ENCODE results near the gene ADGRV1. TPM values are rescaled to one million over a fixed set of nuclear protein-coding genes. Genes with fewer than 3 reads are reported as not detected.

ADGRV1 gene
- total RNA-seq, 1 donor from 2014 or later = 0.69 TPM

- no peak for DNase-seq (ENCODE audit: low read depth)
- no peak overlapping the region for H3K4me3 ChIP-seq (ENCODE audit: low read depth, low read length)
- TF ChIP-seq CTCF (conservative IDR thresholded peaks at IDR 0.05; ENCODE audit: low read depth, low read length) = no peak
Measured at GRCh38 chr5:91127456-91128081, 569.0 kb downstream of the ADGRV1 start.

- H3K4me3 ChIP-seq (ENCODE audit: low read depth, low read length) = no peak overlapping the region
- DNase-seq (ENCODE audit: low read depth) = no peak
- TF ChIP-seq CTCF (conservative IDR thresholded peaks at IDR 0.05; ENCODE audit: low read depth, low read length) = no peak
Measured at GRCh38 chr5:91128604-91129003, 570.0 kb downstream of the ADGRV1 start.

GRCh38 chr5:91129748-91130147 is 571.2 kb downstream of the ADGRV1 start:
- DNase-seq (ENCODE audit: low read depth) = no peak
- no peak for TF ChIP-seq CTCF (conservative IDR thresholded peaks at IDR 0.05; ENCODE audit: low read depth, low read length)
- no peak overlapping the region for H3K4me3 ChIP-seq (ENCODE audit: low read depth, low read length)

- no peak for TF ChIP-seq CTCF (conservative IDR thresholded peaks at IDR 0.05; ENCODE audit: low read depth, low read length)
- DNase-seq (ENCODE audit: low read depth) = no peak
- H3K4me3 ChIP-seq (ENCODE audit: low read depth, low read length) = no peak overlapping the region
Measured at GRCh38 chr5:91130759-91131158, 572.2 kb downstream of the ADGRV1 start.

GRCh38 chr5:91132550-91132949 is 574.0 kb downstream of the ADGRV1 start:
- no peak for TF ChIP-seq CTCF (conservative IDR thresholded peaks at IDR 0.05; ENCODE audit: low read depth, low read length)
- no peak for DNase-seq (ENCODE audit: low read depth)

GRCh38 chr5:91133183-91133582 is 574.6 kb downstream of the ADGRV1 start:
- DNase-seq (ENCODE audit: low read depth) = no peak
- H3K4me3 ChIP-seq (ENCODE audit: low read depth, low read length) = no peak overlapping the region
- TF ChIP-seq CTCF (conservative IDR thresholded peaks at IDR 0.05; ENCODE audit: low read depth, low read length) = no peak

More at GRCh38 chr5:91132550-91132949, 574.0 kb downstream of the ADGRV1 start:
- no peak overlapping the region for H3K4me3 ChIP-seq (ENCODE audit: low read depth, low read length)
